H9 (cell line): ENCODE results near the gene STMN3. TPM values are rescaled to one million over a fixed set of nuclear protein-coding genes. Genes with fewer than 3 reads are reported as not detected.

Experiments used
- DNase-seq: peaks from one replicate; pipeline ENCODE4 v3.0.0-alpha.2; 2017
- H2AFZ ChIP-seq: one replicate; pipeline ENCODE4 v1.6.1; 2013; ENCODE audit warnings: mild to moderate bottlenecking, low read length, control low read depth, moderate library complexity
- H2AK5ac ChIP-seq: 2 replicates; pipeline ENCODE4 v1.6.1; 2013; ENCODE audit warnings: low read length, control low read depth, mixed read lengths; ENCODE audit not compliant: insufficient read length
- H2BK120ac ChIP-seq: one replicate; pipeline ENCODE4 v1.6.1; 2013; ENCODE audit warnings: low read depth, mild to moderate bottlenecking, low read length, control low read depth, inconsistent platforms; ENCODE audit not compliant: poor library complexity, severe bottlenecking
- H2BK12ac ChIP-seq: 2 replicates; pipeline ENCODE4 v1.6.1; 2013; ENCODE audit warnings: low read length, control low read depth, mixed read lengths, low read depth; ENCODE audit not compliant: insufficient read length
- H2BK15ac ChIP-seq: 2 replicates; pipeline ENCODE4 v1.6.1; 2013; ENCODE audit warnings: low read depth, low read length, control low read depth
- H2BK20ac ChIP-seq: one replicate; pipeline ENCODE4 v1.6.1; 2013; ENCODE audit warnings: low read depth, mild to moderate bottlenecking, low read length, control low read depth, inconsistent platforms; ENCODE audit not compliant: poor library complexity, severe bottlenecking
- H2BK5ac ChIP-seq: 2 replicates; pipeline ENCODE4 v1.6.1; 2013; ENCODE audit warnings: low read length, control low read depth, mixed read lengths; ENCODE audit not compliant: insufficient read length
- H3K14ac ChIP-seq: 2 replicates; pipeline ENCODE4 v1.6.1; 2013; ENCODE audit warnings: low read length, control low read depth; ENCODE audit not compliant: insufficient read depth
- H3K18ac ChIP-seq: 2 replicates; pipeline ENCODE4 v1.6.1; 2013; ENCODE audit warnings: low read depth, mild to moderate bottlenecking, mixed read lengths, low read length, control low read depth; ENCODE audit not compliant: insufficient read length
- H3K23ac ChIP-seq: 2 replicates; pipeline ENCODE4 v1.6.1; 2013; ENCODE audit warnings: low read length, control low read depth, mixed read lengths, low read depth; ENCODE audit not compliant: insufficient read length
- H3K23me2 ChIP-seq: 2 replicates; pipeline ENCODE4 v1.6.1; 2013; ENCODE audit warnings: low read depth, mild to moderate bottlenecking, mixed read lengths, low read length, control low read depth; ENCODE audit not compliant: insufficient read length, poor library complexity, severe bottlenecking
- H3K27ac ChIP-seq: 2 replicates; pipeline ENCODE4 v1.5.1; 2013; ENCODE audit warnings: low read length, control low read depth, mixed read lengths, low read depth; ENCODE audit not compliant: insufficient read length
- H3K27me3 ChIP-seq: 2 replicates; pipeline ENCODE4 v1.6.1; 2013; ENCODE audit warnings: low read length, control low read depth, inconsistent platforms; ENCODE audit not compliant: insufficient read depth
- H3K4ac ChIP-seq: 2 replicates; pipeline ENCODE4 v1.6.1; 2013; ENCODE audit warnings: low read depth, mild to moderate bottlenecking, control low read depth, inconsistent platforms, low read length, moderate library complexity
- H3K4me1 ChIP-seq: 2 replicates; pipeline ENCODE4 v1.6.1; 2013; ENCODE audit warnings: low read length, control low read depth, inconsistent platforms; ENCODE audit not compliant: insufficient read depth
- H3K4me2 ChIP-seq: 2 replicates; pipeline ENCODE4 v1.6.1; 2013; ENCODE audit warnings: low read length, control low read depth, mixed read lengths; ENCODE audit not compliant: insufficient read length, insufficient read depth
- H3K56ac ChIP-seq: 2 replicates; pipeline ENCODE4 v1.6.1; 2013; ENCODE audit warnings: low read depth, mild to moderate bottlenecking, mixed read lengths, low read length, control low read depth; ENCODE audit not compliant: insufficient read length
- H3K79me1 ChIP-seq: 2 replicates; pipeline ENCODE4 v1.6.1; 2013; ENCODE audit warnings: low read depth, mild to moderate bottlenecking, moderate library complexity, low read length, control low read depth, inconsistent platforms; ENCODE audit not compliant: insufficient read depth, poor library complexity, severe bottlenecking
- H3K79me2 ChIP-seq: 2 replicates; pipeline ENCODE4 v1.6.1; 2013; ENCODE audit warnings: low read length, control low read depth, inconsistent platforms; ENCODE audit not compliant: insufficient read depth
- H3K9ac ChIP-seq: 2 replicates; pipeline ENCODE4 v1.6.1; 2013; ENCODE audit warnings: low read length, control low read depth, mixed read lengths; ENCODE audit not compliant: insufficient read length; ENCODE audit errors: extremely low read depth
- H3K9me3 ChIP-seq: one replicate; pipeline ENCODE4 v1.6.1; 2013; ENCODE audit warnings: low read depth, low read length, inconsistent platforms; ENCODE audit not compliant: control insufficient read depth
- H3T11ph ChIP-seq: one replicate; pipeline ENCODE4 v1.6.1; 2013; ENCODE audit warnings: mild to moderate bottlenecking, low read length, control low read depth, inconsistent platforms
- H4K20me1 ChIP-seq: one replicate; pipeline ENCODE4 v1.6.1; 2013; ENCODE audit not compliant: control insufficient read depth, insufficient read length, insufficient read depth
- H4K5ac ChIP-seq: 2 replicates; pipeline ENCODE4 v1.6.1; 2013; ENCODE audit warnings: low read depth, mild to moderate bottlenecking, mixed read lengths, low read length, control low read depth; ENCODE audit not compliant: insufficient read length
- H4K8ac ChIP-seq: replicated peaks from 2 replicates; pipeline ENCODE4 v1.6.1; 2013; ENCODE audit warnings: low read length, control low read depth, mixed read lengths, low read depth; ENCODE audit not compliant: insufficient read length
- H4K91ac ChIP-seq: 2 replicates; pipeline ENCODE4 v1.6.1; 2013; ENCODE audit warnings: low read depth, mild to moderate bottlenecking, moderate library complexity, mixed read lengths, low read length, control low read depth; ENCODE audit not compliant: insufficient read length
- H3K27ac Mint-ChIP-seq, 3 experiments: 2 replicates in 2 of 3; 3 replicates in 1 of 3; pipeline ENCODE4 v1.8.0; 2020 to 2021; ENCODE audit warnings: mixed read lengths in 3 of 3, mild to moderate bottlenecking in 1 of 3, moderate library complexity in 1 of 3
- H3K27me3 Mint-ChIP-seq: 2 replicates; pipeline ENCODE4 v1.8.0; 2021; ENCODE audit warnings: low read depth, mild to moderate bottlenecking, moderate library complexity, mixed read lengths
- H3K36me3 Mint-ChIP-seq, 3 experiments: 2 replicates in 2 of 3; 3 replicates in 1 of 3; pipeline ENCODE4 v1.8.0; 2020 to 2021; ENCODE audit warnings: low read depth in 3 of 3, mixed read lengths in 3 of 3; ENCODE audit not compliant: insufficient read depth in 1 of 3
- H3K4me1 Mint-ChIP-seq, 2 experiments: 2 replicates each; pipeline ENCODE4 v1.8.0; 2020; ENCODE audit warnings: mixed read lengths in 2 of 2
- H3K4me3 Mint-ChIP-seq, 2 experiments: 2 replicates in 1 of 2; 3 replicates in 1 of 2; pipeline ENCODE4 v1.8.0; 2020 to 2021; ENCODE audit warnings: mild to moderate bottlenecking in 2 of 2, mixed read lengths in 2 of 2, moderate library complexity in 1 of 2
- H3K9me3 Mint-ChIP-seq, 2 experiments: 2 replicates in 1 of 2; 3 replicates in 1 of 2; pipeline ENCODE4 v1.8.0; 2020; ENCODE audit warnings: mild to moderate bottlenecking in 2 of 2, mixed read lengths in 2 of 2, moderate library complexity in 1 of 2
- CTCF ChIP-seq: fragments of 200-600 bp; sonication (generic); conservative IDR thresholded peaks from 3 replicates; pipeline ENCODE4 v1.8.0; 2021; ENCODE audit warnings: antibody characterized with exemption, mild to moderate bottlenecking
- WGBS: extraction: QIAGEN DNeasy Blood & Tissue Kit; methylation state at CpG from one replicate; pipeline ENCODE4 v1.1.7; 2013; ENCODE audit warnings: missing lambda C conversion rate, low lambda C conversion rate, mixed read lengths; ENCODE audit not compliant: insufficient read length; ENCODE audit errors: extremely low coverage; 5-methylcytosine and 5-hydroxymethylcytosine counted together
- total RNA-seq: library from RNA; stranded (reverse); gene quantifications from 2 replicates; pipeline ENCODE4 v1.2.1, GENCODE V29; 2021

The STMN3 gene
- total RNA-seq, 1 experiment from 2014 or later, result 54.0 TPM

- no peak overlapping the region for H2AK5ac ChIP-seq
- no peak overlapping the region for H2BK20ac ChIP-seq
- no peak overlapping the region for H2AFZ ChIP-seq
- H4K5ac ChIP-seq, result no peak overlapping the region
- H3K9me3 ChIP-seq, result no peaks in the 10 kb centered on the region
- peaks cover 4 to 10% of the 10 kb centered on the region in 2 experiments for H3K4me1 Mint-ChIP-seq
- no peak overlapping the region for H3K4ac ChIP-seq
- no peak overlapping the region for H2BK120ac ChIP-seq
- peaks cover 4% of the 10 kb centered on the region for H3K27me3 Mint-ChIP-seq
- H3K23me2 ChIP-seq, result no peaks in the 10 kb centered on the region
- no peak overlapping the region for H3K18ac ChIP-seq
- H3K4me3 Mint-ChIP-seq, result no peak overlapping the region
- H3K36me3 Mint-ChIP-seq, result peaks cover 0 to 3% (median 0%) of the 10 kb centered on the region in 3 experiments; a peak in 1 of 7 replicates
- TF ChIP-seq CTCF, result no peak
- H2BK5ac ChIP-seq, result no peak overlapping the region
- H3K79me2 ChIP-seq, result no peaks in the 10 kb centered on the region
- no peaks in the 10 kb centered on the region for H4K20me1 ChIP-seq
- no peak overlapping the region for H4K8ac ChIP-seq
- H3K27ac Mint-ChIP-seq, result no peak overlapping the region
- no peak overlapping the region for H3K27ac ChIP-seq
- no peak overlapping the region for H2BK12ac ChIP-seq
- no peaks in the 10 kb centered on the region for H3K79me1 ChIP-seq
- H2BK15ac ChIP-seq, result no peak overlapping the region
- H3K56ac ChIP-seq, result no peak overlapping the region
- no peak overlapping the region for H4K91ac ChIP-seq
- H3K9ac ChIP-seq, result no peak overlapping the region
- no peak for DNase-seq
- WGBS, result no CpG with 5 or more reads among the region's 15 CpGs
- no peaks in the 10 kb centered on the region for H3K27me3 ChIP-seq
- no peak overlapping the region for H3K4me2 ChIP-seq
- no peak overlapping the region for H3K14ac ChIP-seq
- no peaks in the 10 kb centered on the region for H3K4me1 ChIP-seq
- no peaks in the 10 kb centered on the region for H3K9me3 Mint-ChIP-seq
- H3T11ph ChIP-seq, result no peak overlapping the region
- no peak overlapping the region for H3K23ac ChIP-seq
Observed at GRCh38 chr20:63635431-63636141, 17.6 kb downstream of the STMN3 start.
